Measurements from ENCODE around the gene DGKI.

DNA sequence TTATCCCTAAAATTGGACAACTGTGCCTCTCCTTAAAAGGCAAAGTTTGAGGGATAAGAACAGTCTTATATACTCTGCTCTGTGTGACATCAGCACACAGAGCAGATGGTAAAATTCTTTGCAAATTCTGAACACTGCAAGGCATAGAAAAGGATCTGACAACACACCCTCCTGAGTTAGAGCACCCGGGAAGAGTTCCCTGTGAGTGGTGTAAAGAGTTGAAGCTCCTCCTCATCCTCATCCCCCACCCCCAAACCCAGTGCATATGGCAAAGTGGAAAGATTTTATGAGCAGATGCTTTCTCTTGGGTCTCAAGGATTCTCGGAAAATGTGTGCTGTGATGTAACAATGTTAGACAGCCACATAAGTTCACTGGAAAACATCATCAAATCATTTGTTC, 40.0 kb upstream of the DGKI start:
- TF ChIP-seq CTCF (IDR thresholded peaks at IDR 0.05) (no peak), POLR2A (IDR thresholded peaks at IDR 0.05) (no peak)
